Activated CD4-positive, alpha-beta T cell treated with anti-CD3 and anti-CD28 coated beads, Interleukin-2, amount 50 U/mL, for 48 hours (primary cell): Measurements from ENCODE around the gene ECD.

ENCODE experiments used
- DNase-seq, 2 experiments: peaks; one replicate each; pipeline ENCODE4 v3.0.0-alpha.2; 2020

The ECD gene

DNA sequence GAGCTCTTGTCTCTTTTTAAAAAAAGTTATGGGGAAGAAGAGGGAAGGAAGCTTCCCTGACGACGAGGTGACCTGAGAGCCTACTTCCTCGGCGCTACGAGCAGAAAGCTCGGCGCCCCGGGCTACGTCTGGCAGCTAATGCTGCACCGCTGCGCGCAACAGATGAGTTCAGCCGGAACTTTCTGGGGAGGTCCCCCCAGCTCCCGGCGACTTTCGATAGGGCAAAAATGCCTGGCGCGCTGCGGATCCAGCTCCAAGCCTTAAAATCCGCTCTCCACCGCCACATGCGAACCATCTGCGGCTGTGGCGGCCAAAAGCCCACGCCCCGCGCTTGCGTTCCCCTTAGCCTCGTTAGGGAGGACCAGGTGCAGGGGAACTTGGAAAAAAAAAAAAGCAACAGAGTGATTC, 71.8 kb downstream of the ECD start:
- DNase-seq = peak; percentile 73 to 80

DNA sequence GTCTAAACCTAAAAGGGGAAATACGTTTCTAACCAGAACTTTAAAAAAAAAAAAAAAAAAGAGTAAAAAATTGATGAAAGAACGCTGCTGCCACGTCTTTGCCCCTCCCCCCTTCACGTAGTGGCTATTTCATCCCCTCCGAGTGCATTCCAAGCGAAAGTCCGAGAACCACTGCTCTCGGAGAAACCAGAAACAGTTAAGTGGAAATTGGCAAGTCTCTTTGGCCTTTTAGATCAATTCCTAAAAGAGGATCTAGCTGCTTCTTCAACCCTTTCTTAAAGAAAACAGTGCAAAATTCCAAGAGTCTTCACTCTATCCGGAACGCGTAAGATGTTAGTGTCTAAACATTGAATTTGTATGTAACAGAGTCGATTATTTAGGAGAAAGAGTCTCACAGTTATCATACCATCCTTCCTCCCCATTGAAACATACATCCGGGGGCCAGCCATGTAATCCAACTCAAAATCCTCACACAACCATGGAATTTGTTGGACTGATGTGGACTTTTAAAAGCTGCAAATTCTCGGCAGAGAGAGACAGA, 72.3 kb downstream of the ECD start:
- DNase-seq = peak; percentile 52 to 63

DNA sequence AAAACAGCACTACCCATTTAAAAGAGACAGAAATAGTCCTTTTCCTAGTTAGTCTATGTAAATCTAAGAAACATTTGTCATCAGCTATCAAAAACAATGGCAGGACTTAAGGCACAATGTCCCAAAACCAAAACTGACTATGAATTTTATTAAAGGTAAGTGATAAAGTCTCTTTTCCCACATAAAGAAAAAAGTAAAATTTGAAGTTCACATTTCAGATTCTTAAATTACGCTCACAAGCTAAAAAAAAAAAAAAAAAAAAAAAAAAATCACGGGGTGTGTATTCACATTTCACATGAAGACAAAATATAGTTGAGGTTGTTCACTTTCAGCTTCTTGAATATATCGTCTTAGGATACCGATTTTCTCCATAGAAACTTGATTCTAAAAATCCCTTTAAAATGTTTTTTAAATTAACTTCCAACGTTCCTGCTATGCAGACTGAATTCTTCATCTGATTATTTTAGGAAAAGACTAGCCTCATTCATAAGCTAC, 72.8 kb downstream of the ECD start:
- no peak for DNase-seq

DNA sequence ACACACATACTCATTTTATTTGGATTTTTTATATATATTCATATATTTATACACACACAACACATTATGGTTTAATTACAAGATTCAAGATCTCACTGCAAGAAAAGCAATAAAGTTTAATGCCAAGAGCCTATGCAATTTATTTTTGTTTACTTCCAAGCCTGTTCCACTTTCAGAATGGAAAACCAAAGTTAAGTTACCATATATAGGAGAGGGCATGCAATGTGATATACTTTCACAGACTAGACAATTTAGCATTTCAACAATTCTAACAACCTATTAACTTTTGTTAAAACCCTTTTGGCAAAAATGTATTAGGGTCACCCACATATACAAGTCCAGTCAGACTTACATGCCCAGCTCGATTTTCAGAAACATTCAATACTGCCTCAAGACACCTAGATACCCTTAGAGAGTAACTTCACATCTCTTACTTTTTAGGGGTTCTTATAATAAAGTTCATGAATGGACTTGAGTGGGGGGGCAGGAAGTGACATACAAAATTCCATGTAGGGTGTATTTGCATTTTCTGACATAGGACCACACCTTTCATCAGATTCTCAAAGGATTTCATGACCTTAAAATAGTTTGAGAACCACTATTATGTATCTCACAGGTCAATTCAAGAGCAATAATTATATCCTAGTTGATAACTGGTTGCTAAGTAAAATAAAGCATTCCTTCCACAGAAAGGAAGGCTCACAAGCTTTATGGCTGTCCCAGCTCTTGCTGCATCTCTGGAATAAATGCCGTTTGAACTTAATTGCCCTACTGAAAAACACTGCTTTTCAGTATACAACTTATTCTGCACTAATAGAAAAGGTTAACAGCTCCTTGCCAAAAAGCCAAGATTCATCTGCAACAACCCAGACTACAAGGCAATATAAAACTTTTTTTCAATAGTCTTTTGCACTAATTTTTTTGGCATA, 73.6 kb downstream of the ECD start:
- no peak for DNase-seq

DNA sequence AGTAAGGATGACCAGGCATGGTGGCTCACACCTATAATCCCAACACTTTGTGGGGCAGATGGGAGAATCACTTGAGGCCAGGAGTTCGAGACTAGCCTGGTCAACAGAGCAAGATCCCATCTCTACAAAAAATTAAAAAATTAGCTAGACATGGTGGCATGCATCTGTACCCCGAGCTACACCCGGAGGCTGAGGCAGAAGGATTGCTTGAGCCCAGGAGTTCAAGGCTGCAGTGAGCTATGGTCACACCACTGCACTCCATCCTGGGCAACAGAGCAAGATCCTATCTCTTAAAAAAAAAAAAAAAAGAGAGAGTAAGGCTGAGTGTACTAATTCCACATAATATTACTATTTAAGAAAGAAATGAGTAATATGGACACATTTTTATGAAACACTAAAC, 75.0 kb downstream of the ECD start:
- no peak for DNase-seq

DNA sequence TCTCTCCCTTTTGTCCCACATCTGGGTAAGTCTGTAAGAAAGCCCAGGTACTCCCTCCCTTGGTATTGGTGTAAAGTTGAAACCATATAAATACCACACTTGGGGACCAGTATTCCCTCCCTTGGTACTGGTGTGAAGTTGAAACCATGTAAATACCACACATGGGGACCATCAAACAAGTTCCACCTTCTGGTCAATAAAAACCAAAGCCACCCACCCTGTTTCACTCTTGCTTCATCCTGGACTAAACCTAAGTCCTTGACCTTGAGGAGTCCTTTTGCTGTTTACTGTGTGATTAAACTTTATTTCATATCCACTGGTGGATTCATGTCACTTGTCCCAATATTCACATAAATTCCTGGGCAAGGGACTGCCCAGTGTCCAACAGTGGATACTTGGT, 79.5 kb downstream of the ECD start:
- no peak for DNase-seq

DNA sequence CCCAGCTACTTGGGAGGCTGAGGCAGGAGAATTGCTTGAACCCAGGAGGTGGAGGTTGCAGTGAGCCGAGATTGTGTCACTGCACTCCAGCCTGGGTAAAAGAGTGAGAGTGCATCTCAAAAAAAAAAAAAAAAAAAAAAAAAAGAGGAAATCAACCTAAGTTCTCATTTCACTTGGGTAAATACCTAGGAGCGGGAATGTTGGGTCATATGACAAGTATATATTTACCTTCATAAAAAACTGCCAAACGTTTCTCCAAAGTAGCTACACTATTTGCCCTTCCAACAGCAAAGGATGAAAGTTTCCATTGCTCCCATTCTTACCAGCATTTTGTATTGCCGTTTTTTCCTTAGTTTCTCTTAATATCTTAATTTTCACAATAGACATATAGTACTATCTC, 81.0 kb downstream of the ECD start:
- DNase-seq = no peak

DNA sequence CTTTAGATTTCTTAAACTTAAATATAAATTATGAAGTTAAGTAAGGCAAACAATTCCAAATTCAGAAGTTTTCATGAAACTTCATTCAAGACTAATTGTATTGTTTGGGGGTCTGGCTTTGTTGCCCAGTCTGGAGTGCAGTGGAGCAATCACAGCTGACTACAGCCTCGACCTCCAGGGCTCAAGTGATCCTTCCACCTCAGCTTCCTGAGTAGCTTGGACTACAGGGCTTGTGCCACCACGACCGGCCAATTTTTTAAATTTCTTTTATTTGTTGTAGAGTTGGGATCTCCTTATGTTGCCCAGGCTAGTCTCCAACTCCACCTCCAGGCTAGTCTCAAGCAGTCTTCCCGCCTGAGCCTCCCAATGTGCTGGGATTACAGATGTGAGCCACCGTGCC, 83.6 kb downstream of the ECD start:
- DNase-seq = no peak
